Upper lobe of left lung (tissue), 4 donors: ENCODE measurements around the gene OXT.

Experiments used
- EP300 ChIP-seq, 4 donors: sonication (generic); formaldehyde crosslinking; IDR thresholded peaks; one replicate each; pipeline ENCODE4 v1.5.1; 2017; ENCODE audit warnings: antibody characterized with exemption in 4 of 4, control low read depth in 2 of 4
- POLR2A ChIP-seq, 4 donors: fragments of 450-650 bp; IDR thresholded peaks; one replicate each; pipeline ENCODE4 v1.5.1; 2016 to 2017; ENCODE audit warnings: antibody characterized with exemption in 4 of 4, mild to moderate bottlenecking in 2 of 4
- POLR2AphosphoS5 ChIP-seq, 2 donors: sonication (generic); formaldehyde crosslinking; IDR thresholded peaks; one replicate each; pipeline ENCODE4 v1.5.1; 2017; ENCODE audit warnings: antibody characterized with exemption in 2 of 2
- TF ChIP-seq, protein P1 (sequence below), 6 experiments: fragments of 450-650 bp in 4 of 6; fragments of 200-600 bp in 2 of 6; sonication (generic) in 2 of 6; IDR thresholded peaks; one replicate each; pipeline ENCODE4 v1.5.1; 2016 to 2019; ENCODE audit warnings: antibody characterized with exemption in 6 of 6

DNA sequence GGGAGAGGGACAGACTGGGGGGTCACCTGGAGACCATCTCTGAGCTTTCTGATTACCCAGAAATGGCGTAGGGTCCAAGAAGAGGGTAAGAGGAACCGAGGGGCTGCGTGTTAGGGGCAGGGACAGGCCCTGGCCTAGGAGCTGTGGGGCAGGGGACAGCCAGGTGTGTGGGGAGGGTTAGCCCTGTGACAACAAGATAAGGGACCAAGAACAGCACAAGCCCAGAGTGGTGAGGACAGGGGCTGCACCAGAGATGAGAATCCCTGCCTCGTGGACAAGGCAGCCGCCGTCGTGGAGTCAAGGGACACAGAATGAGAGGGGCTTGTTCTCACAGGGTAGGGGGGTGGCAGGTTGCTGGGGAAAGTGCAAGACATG lies 13.6 kb downstream of the OXT start:
- TF ChIP-seq, protein P1, sequence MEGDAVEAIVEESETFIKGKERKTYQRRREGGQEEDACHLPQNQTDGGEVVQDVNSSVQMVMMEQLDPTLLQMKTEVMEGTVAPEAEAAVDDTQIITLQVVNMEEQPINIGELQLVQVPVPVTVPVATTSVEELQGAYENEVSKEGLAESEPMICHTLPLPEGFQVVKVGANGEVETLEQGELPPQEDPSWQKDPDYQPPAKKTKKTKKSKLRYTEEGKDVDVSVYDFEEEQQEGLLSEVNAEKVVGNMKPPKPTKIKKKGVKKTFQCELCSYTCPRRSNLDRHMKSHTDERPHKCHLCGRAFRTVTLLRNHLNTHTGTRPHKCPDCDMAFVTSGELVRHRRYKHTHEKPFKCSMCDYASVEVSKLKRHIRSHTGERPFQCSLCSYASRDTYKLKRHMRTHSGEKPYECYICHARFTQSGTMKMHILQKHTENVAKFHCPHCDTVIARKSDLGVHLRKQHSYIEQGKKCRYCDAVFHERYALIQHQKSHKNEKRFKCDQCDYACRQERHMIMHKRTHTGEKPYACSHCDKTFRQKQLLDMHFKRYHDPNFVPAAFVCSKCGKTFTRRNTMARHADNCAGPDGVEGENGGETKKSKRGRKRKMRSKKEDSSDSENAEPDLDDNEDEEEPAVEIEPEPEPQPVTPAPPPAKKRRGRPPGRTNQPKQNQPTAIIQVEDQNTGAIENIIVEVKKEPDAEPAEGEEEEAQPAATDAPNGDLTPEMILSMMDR (IDR thresholded peaks at IDR 0.05) = no peak
- TF ChIP-seq POLR2AphosphoS5 (IDR thresholded peaks at IDR 0.05) (no peak), POLR2A (IDR thresholded peaks at IDR 0.05) (no peak), EP300 (IDR thresholded peaks at IDR 0.05) (no peak)
